GM12878 (cell line): ENCODE measurements around the gene OTOG. TPM values are rescaled to one million over a fixed set of nuclear protein-coding genes. Genes with fewer than 3 reads are reported as not detected.

Source experiments
- ATAC-seq: fragments of 200-7000 bp; cut with Tn5 transposase; 3 replicates; pipeline ENCODE4 v1.9.1; 2020; ENCODE audit warnings: mild to moderate bottlenecking, moderate library complexity
- BruUV-seq: library from RNA; stranded (reverse); fragments of 400-500 nt; replicated peaks from 2 replicates; lab custom pipeline; 2021; lab: Mats Ljungman, UMichigan
- CTCF ChIA-PET: fragments of 300-600 bp; sonication (Branson Sonifier 250); formaldehyde crosslinking; extraction: SDS; loops from one replicate; lab custom pipeline; 2021; ENCODE audit warnings: inconsistent platforms; lab: Yijun Ruan, JAX
- POLR2A ChIA-PET: fragments of 350-600 bp; formaldehyde crosslinking; extraction: SDS; loops from one replicate; lab custom pipeline; 2021; ENCODE audit warnings: inconsistent platforms; lab: Charles Lee
- RAD21 ChIA-PET: fragments of 300-600 bp; sonication (Branson Sonifier 250); formaldehyde crosslinking; loops from one replicate; lab custom pipeline; 2023; ENCODE audit warnings: antibody characterized with exemption; ENCODE audit not compliant: unreplicated experiment; lab: Charles Lee
- SMC1A ChIA-PET: fragments of 300-600 bp; sonication (Branson Sonifier 250); formaldehyde crosslinking; loops from one replicate; lab custom pipeline; 2023; ENCODE audit not compliant: unreplicated experiment, uncharacterized antibody; lab: Charles Lee
- DNase-seq: peaks from one replicate; pipeline ENCODE4 v3.0.0-alpha.2; 2011; ENCODE audit warnings: low read depth, low spot score
- FAIRE-seq: peaks from 3 replicates; lab custom pipeline; 2011; peaks lifted over from hg19 to GRCh38; lab: Jason Lieb, UNC
- H2AFZ ChIP-seq: 2 replicates; pipeline ENCODE4 v1.6.0; 2011; ENCODE audit warnings: low read depth, low read length, control low read depth; ENCODE audit not compliant: control insufficient read depth
- H3K27ac ChIP-seq: 2 replicates; pipeline ENCODE4 v1.5.1; 2011; ENCODE audit warnings: control low read depth; ENCODE audit not compliant: control insufficient read depth, insufficient read depth
- H3K27me3 ChIP-seq, 2 experiments: replicated peaks in 1 of 2; 2 replicates each; pipeline versions ENCODE4 v1.6.0 to v1.6.1; 2011; ENCODE audit warnings: low read length in 1 of 2; ENCODE audit not compliant: control insufficient read depth in 2 of 2, insufficient read depth in 2 of 2
- H3K36me3 ChIP-seq, 2 experiments: 2 replicates each; pipeline ENCODE4 v1.5.1; 2011; ENCODE audit warnings: low read length in 1 of 2; ENCODE audit not compliant: control insufficient read depth in 2 of 2, insufficient read depth in 2 of 2
- H3K4me1 ChIP-seq: 2 replicates; pipeline ENCODE4 v1.6.1; 2011; ENCODE audit warnings: mild to moderate bottlenecking, low read length, moderate library complexity, mixed read lengths; ENCODE audit not compliant: control insufficient read depth, insufficient read depth
- H3K4me2 ChIP-seq: 2 replicates; pipeline ENCODE4 v1.6.0; 2011; ENCODE audit warnings: control low read depth; ENCODE audit not compliant: control insufficient read depth, insufficient read depth
- H3K4me3 ChIP-seq: fragments of 200-600 bp; sonication (generic); 2 replicates; pipeline ENCODE4 v1.5.1; 2016
- H3K79me2 ChIP-seq: 2 replicates; pipeline ENCODE4 v1.6.0; 2011; ENCODE audit warnings: low read length; ENCODE audit not compliant: control insufficient read depth, insufficient read depth
- H3K9ac ChIP-seq: 2 replicates; pipeline ENCODE4 v1.8.0; 2011; ENCODE audit warnings: low read length, control low read depth, mixed read lengths; ENCODE audit not compliant: control insufficient read depth, insufficient read depth
- H3K9me3 ChIP-seq: replicated peaks from 3 replicates; pipeline ENCODE4 v1.5.1; 2011; ENCODE audit warnings: mild to moderate bottlenecking, low read length; ENCODE audit not compliant: control insufficient read depth, insufficient read depth
- H4K20me1 ChIP-seq: 2 replicates; pipeline ENCODE4 v1.6.0; 2011; ENCODE audit not compliant: control insufficient read depth, insufficient read depth
- BCLAF1 ChIP-seq: fragments of 450-650 bp; IDR thresholded peaks from 2 replicates; pipeline ENCODE4 v1.6.1; 2017; ENCODE audit warnings: antibody characterized with exemption, mild to moderate bottlenecking, moderate library complexity
- BHLHE40 ChIP-seq, 2 experiments: fragments of 450-650 bp in 1 of 2; IDR thresholded peaks; 2 replicates each; pipeline ENCODE4 v1.6.1; 2011 to 2017; ENCODE audit warnings: low read depth in 2 of 2, borderline replicate concordance in 1 of 2, improper control_type of control experiment in 1 of 2, low read length in 1 of 2, mild to moderate bottlenecking in 1 of 2
- CHD4 ChIP-seq: fragments of 200-600 bp; sonication (generic); IDR thresholded peaks from 2 replicates; pipeline ENCODE4 v1.6.1; 2016; ENCODE audit warnings: mild to moderate bottlenecking
- DPF2 ChIP-seq: fragments of 450-650 bp; IDR thresholded peaks from 2 replicates; pipeline ENCODE4 v1.6.1; 2017; ENCODE audit warnings: mild to moderate bottlenecking
- GABPA ChIP-seq: IDR thresholded peaks from 2 replicates; pipeline ENCODE4 v1.6.1; 2014; ENCODE audit warnings: antibody characterized with exemption, low read depth, mild to moderate bottlenecking, inconsistent platforms
- HSF1 ChIP-seq: fragments of 150-350 bp; IDR thresholded peaks from 2 replicates; pipeline ENCODE4 v1.6.1; 2014; ENCODE audit warnings: mild to moderate bottlenecking, low read depth, low read length
- PRDM15 ChIP-seq: fragments of 450-650 bp; formaldehyde crosslinking; IDR thresholded peaks from 2 replicates; pipeline ENCODE4 v1.4.0; 2020; ENCODE audit warnings: mild to moderate bottlenecking, moderate library complexity
- RAD51 ChIP-seq: fragments of 450-650 bp; IDR thresholded peaks from 2 replicates; pipeline ENCODE4 v1.6.1; 2016; ENCODE audit warnings: moderate library complexity, mild to moderate bottlenecking, inconsistent platforms
- RELA ChIP-seq: fragments of 450-650 bp; IDR thresholded peaks from 2 replicates; pipeline ENCODE4 v1.8.0; 2014; ENCODE audit warnings: borderline replicate concordance; ENCODE audit not compliant: partially characterized antibody
- RUNX3 ChIP-seq: IDR thresholded peaks from 2 replicates; pipeline ENCODE4 v1.6.1; 2012; ENCODE audit warnings: low read length, inconsistent platforms
- ZZZ3 ChIP-seq: IDR thresholded peaks from 2 replicates; pipeline ENCODE4 v1.6.1; 2011; ENCODE audit warnings: low read depth; ENCODE audit not compliant: control insufficient read depth, insufficient read length
- WGBS: methylation state at CpG from one replicate; pipeline ENCODE4 v1.1.6; 2016; ENCODE audit warnings: low lambda C conversion rate; ENCODE audit not compliant: insufficient replicate concordance, insufficient coverage; ENCODE audit errors: missing lambda C conversion rate; 5-methylcytosine and 5-hydroxymethylcytosine counted together
- in situ Hi-C: fragments of 300-500 bp; cut with MboI; formaldehyde crosslinking; loops from 9 replicates; pipeline ENCODE4 v1.14.3; 2018; ENCODE audit warnings: mixed read lengths
- intact Hi-C: fragments of 100-400 bp; cut with micrococcal nuclease; formaldehyde crosslinking; loops from one replicate; pipeline ENCODE4 v1.14.2; 2022; ENCODE audit not compliant: unreplicated experiment
- polyA plus RNA-seq, 11 experiments: library from polyadenylated mRNA; depleted of rRNA in 4 of 11; unstranded in 6 of 11; stranded (reverse) in 5 of 11; fragments of >200 nt; fragmentation: Nextera tagmentation in 4 of 11; fragmentation: Illumina TruSeq in 1 of 11; extraction: Ambion mirVana in 4 of 11; extraction: Trizol in 1 of 11; gene quantifications; 1 replicate in 1 of 11; 2 replicates in 10 of 11; pipeline versions ENCODE4 v1.2.1 to v1.2.3, GENCODE V29; 2011 to 2016; ENCODE audit warnings: inconsistent platforms in 2 of 11, missing spikeins in 2 of 11, low read depth in 1 of 11
- total RNA-seq, 4 experiments: library from RNA; depleted of rRNA in 3 of 4; stranded (reverse); fragments of >200 nt in 3 of 4; fragmentation: Illumina TruSeq in 1 of 4; extraction: Trizol in 1 of 4; gene quantifications; 2 replicates each; pipeline versions ENCODE4 v1.2.1 to v1.2.3, GENCODE V29; 2013 to 2021
- TF ChIP-seq, protein P1 (sequence below): fragments of 450-650 bp; IDR thresholded peaks from 2 replicates; pipeline ENCODE4 v1.6.1; 2017; ENCODE audit warnings: mild to moderate bottlenecking, moderate library complexity

OTOG gene
- total and polyA plus RNA-seq, 10 of the 15 experiments (the other 5 are each of a cell fraction or from before 2014, with no cell fraction given): not detected

DNA sequence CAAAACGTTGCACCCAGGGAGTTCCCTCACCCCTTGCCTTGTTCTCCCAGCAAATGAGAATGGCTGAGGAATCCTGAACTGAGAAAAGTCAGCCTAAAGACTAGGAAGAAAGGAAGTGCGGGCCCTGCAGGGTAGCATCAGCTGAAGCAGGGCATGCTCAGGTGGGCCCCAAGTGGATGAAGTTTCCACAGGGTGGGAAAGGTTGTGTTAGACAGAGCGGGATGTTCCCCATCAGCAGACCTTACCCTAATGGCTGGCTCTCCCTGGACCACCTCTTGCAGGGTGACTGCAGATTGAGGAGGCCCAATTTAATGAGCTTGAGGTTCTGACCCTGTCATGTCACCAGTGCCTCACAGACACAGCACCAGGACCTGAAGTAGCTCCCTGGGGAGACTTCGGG, 90.8 kb downstream of the OTOG start:
- no peak overlapping the region for H2AFZ ChIP-seq
- POLR2A ChIA-PET: no interaction called here
- no peaks in the 10 kb centered on the region for H3K4me1 ChIP-seq
- no peak for DNase-seq
- no peaks in the 10 kb centered on the region for H3K9me3 ChIP-seq
- SMC1A ChIA-PET: no interaction called here
- BruUV-seq: no TSS peak
- H3K4me2 ChIP-seq: no peak overlapping the region
- H4K20me1 ChIP-seq: no peaks in the 10 kb centered on the region
- no peaks in the 10 kb centered on the region for H3K36me3 ChIP-seq
- no peak overlapping the region for H3K4me3 ChIP-seq
- RAD21 ChIA-PET: no interaction called here
- in situ Hi-C loops: no loop called here
- no peaks in the 10 kb centered on the region for H3K79me2 ChIP-seq
- 20% methylated on average over 4 of the region's 4 CpGs for WGBS
- intact Hi-C loops: no loop called here
- H3K27me3 ChIP-seq: no peaks in the 10 kb centered on the region; a peak in 2 of 4 replicates
- no peak overlapping the region for H3K9ac ChIP-seq
- no peak overlapping the region for H3K27ac ChIP-seq
- CTCF ChIA-PET: interaction anchor here (0.6 to 0.9 kb wide), 3 partner anchors 11 to 84 kb away, joined by 3 read pairs; no protein-coding TSS in a partner anchor
- FAIRE-seq: no peak
- ATAC-seq: no peak
- TF ChIP-seq PRDM15: no peak
- TF ChIP-seq, protein P1, sequence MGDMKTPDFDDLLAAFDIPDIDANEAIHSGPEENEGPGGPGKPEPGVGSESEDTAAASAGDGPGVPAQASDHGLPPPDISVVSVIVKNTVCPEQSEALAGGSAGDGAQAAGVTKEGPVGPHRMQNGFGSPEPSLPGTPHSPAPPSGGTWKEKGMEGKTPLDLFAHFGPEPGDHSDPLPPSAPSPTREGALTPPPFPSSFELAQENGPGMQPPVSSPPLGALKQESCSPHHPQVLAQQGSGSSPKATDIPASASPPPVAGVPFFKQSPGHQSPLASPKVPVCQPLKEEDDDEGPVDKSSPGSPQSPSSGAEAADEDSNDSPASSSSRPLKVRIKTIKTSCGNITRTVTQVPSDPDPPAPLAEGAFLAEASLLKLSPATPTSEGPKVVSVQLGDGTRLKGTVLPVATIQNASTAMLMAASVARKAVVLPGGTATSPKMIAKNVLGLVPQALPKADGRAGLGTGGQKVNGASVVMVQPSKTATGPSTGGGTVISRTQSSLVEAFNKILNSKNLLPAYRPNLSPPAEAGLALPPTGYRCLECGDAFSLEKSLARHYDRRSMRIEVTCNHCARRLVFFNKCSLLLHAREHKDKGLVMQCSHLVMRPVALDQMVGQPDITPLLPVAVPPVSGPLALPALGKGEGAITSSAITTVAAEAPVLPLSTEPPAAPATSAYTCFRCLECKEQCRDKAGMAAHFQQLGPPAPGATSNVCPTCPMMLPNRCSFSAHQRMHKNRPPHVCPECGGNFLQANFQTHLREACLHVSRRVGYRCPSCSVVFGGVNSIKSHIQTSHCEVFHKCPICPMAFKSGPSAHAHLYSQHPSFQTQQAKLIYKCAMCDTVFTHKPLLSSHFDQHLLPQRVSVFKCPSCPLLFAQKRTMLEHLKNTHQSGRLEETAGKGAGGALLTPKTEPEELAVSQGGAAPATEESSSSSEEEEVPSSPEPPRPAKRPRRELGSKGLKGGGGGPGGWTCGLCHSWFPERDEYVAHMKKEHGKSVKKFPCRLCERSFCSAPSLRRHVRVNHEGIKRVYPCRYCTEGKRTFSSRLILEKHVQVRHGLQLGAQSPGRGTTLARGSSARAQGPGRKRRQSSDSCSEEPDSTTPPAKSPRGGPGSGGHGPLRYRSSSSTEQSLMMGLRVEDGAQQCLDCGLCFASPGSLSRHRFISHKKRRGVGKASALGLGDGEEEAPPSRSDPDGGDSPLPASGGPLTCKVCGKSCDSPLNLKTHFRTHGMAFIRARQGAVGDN: no peak
- TF ChIP-seq RELA: no peak
- TF ChIP-seq RAD51: no peak
- no peak for TF ChIP-seq RUNX3
- TF ChIP-seq BCLAF1: no peak
- no peak for TF ChIP-seq BHLHE40 (IDR thresholded peaks at IDR 0.05; ENCODE audit: borderline replicate concordance in 1 of 2, low read depth in 2 of 2, low read length in 1 of 2)
- TF ChIP-seq DPF2: no peak
- TF ChIP-seq ZZZ3: no peak
- no peak for TF ChIP-seq CHD4
- no peak for TF ChIP-seq HSF1
- no peak for TF ChIP-seq GABPA
